ENCODE data around the gene MAML2.

DNA sequence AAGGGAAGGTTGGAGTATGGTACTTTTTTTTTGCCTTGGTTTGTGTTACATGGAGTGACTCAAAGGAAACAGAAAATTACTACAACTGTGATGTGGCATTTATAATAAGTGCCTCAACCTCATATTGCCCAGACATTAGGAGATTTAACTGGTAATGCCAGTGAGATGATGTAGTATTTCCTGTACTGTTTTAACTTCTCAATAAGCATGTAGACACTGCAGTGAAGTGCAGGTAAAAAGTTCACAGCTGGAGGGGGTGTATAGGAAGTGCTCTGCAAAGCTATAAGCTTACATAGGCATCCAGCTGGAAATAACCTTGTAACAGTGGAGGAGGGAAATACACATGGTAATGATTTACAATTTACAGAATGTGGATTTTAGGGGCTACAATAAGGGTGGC is 280.9 kb downstream of the MAML2 start:
- TF ChIP-seq, protein P1, sequence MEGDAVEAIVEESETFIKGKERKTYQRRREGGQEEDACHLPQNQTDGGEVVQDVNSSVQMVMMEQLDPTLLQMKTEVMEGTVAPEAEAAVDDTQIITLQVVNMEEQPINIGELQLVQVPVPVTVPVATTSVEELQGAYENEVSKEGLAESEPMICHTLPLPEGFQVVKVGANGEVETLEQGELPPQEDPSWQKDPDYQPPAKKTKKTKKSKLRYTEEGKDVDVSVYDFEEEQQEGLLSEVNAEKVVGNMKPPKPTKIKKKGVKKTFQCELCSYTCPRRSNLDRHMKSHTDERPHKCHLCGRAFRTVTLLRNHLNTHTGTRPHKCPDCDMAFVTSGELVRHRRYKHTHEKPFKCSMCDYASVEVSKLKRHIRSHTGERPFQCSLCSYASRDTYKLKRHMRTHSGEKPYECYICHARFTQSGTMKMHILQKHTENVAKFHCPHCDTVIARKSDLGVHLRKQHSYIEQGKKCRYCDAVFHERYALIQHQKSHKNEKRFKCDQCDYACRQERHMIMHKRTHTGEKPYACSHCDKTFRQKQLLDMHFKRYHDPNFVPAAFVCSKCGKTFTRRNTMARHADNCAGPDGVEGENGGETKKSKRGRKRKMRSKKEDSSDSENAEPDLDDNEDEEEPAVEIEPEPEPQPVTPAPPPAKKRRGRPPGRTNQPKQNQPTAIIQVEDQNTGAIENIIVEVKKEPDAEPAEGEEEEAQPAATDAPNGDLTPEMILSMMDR (IDR thresholded peaks at IDR 0.05), result no peak
- no peak for TF ChIP-seq POLR2AphosphoS5 (IDR thresholded peaks at IDR 0.05)

All from esophagus muscularis mucosa (tissue), 3 donors.